ENCODE results near the gene TIRAP. TPM values are rescaled to one million over a fixed set of nuclear protein-coding genes. Genes with fewer than 3 reads are reported as not detected.

TIRAP gene
- total and polyA plus RNA-seq, 2 experiments from 2014 or later = 4.9 to 6.7 TPM

- Histone ChIP-seq H3K36me3 (no peaks in the 10 kb centered on the region), H3K4me1 (ENCODE audit: low read depth) (peaks cover 37% of the 10 kb centered on the region), H3K27ac (peak overlapping the region; percentile 53), H3K4me3 (no peak overlapping the region), H3K27me3 (no peaks in the 10 kb centered on the region), H3K9me3 (ENCODE audit: low read depth) (no peaks in the 10 kb centered on the region)
- no peak for DNase-seq (ENCODE audit: low read depth in 1 of 2, low spot score in 1 of 2)
- no peak for TF ChIP-seq CTCF (IDR thresholded peaks at IDR 0.05; ENCODE audit: low read depth, low read length)
Measured at GRCh38 chr11:126336138-126336541, 53.2 kb downstream of the TIRAP start.

GRCh38 chr11:126336671-126337101, 53.8 kb downstream of the TIRAP start:
- Histone ChIP-seq H3K27ac (peak overlapping the region; percentile 53), H3K4me3 (no peak overlapping the region), H3K36me3 (no peaks in the 10 kb centered on the region), H3K4me1 (ENCODE audit: low read depth) (peaks cover 37% of the 10 kb centered on the region), H3K9me3 (ENCODE audit: low read depth) (no peaks in the 10 kb centered on the region), H3K27me3 (no peaks in the 10 kb centered on the region)
- peak in 1 of 2 donors; percentile 64 for DNase-seq (ENCODE audit: low read depth in 1 of 2, low spot score in 1 of 2)
- TF ChIP-seq CTCF (IDR thresholded peaks at IDR 0.05; ENCODE audit: low read depth, low read length) = no peak

GRCh38 chr11:126337126-126337473, 54.2 kb downstream of the TIRAP start:
- Histone ChIP-seq H3K27ac (peak overlapping the region; percentile 53), H3K9me3 (ENCODE audit: low read depth) (no peaks in the 10 kb centered on the region), H3K27me3 (no peaks in the 10 kb centered on the region), H3K4me1 (ENCODE audit: low read depth) (peaks cover 37% of the 10 kb centered on the region), H3K4me3 (no peak overlapping the region), H3K36me3 (no peaks in the 10 kb centered on the region)
- no peak for TF ChIP-seq CTCF (IDR thresholded peaks at IDR 0.05; ENCODE audit: low read depth, low read length)
- DNase-seq (ENCODE audit: low read depth in 1 of 2, low spot score in 1 of 2) = no peak

GRCh38 chr11:126337474-126338241, 54.8 kb downstream of the TIRAP start:
- H3K36me3 ChIP-seq = no peaks in the 10 kb centered on the region
- peak in 1 of 2 donors; percentile 59 for DNase-seq (ENCODE audit: low read depth in 1 of 2, low spot score in 1 of 2)
- H3K27ac ChIP-seq = peak overlapping the region; percentile 53
- H3K4me3 ChIP-seq = no peak overlapping the region
- TF ChIP-seq CTCF (IDR thresholded peaks at IDR 0.05; ENCODE audit: low read depth, low read length) = no peak
- H3K4me1 ChIP-seq (ENCODE audit: low read depth) = peaks cover 37% of the 10 kb centered on the region
- no peaks in the 10 kb centered on the region for H3K27me3 ChIP-seq
- H3K9me3 ChIP-seq (ENCODE audit: low read depth) = no peaks in the 10 kb centered on the region

GRCh38 chr11:126338346-126339055, 55.6 kb downstream of the TIRAP start:
- DNase-seq (ENCODE audit: low read depth in 1 of 2, low spot score in 1 of 2) = no peak

More at GRCh38 chr11:126338346-126339055, 55.6 kb downstream of the TIRAP start:
- no peak for TF ChIP-seq CTCF (IDR thresholded peaks at IDR 0.05; ENCODE audit: low read depth, low read length)
- Histone ChIP-seq H3K9me3 (ENCODE audit: low read depth) (no peaks in the 10 kb centered on the region), H3K27ac (peak overlapping the region; percentile 53), H3K27me3 (no peaks in the 10 kb centered on the region), H3K4me3 (no peak overlapping the region), H3K36me3 (no peaks in the 10 kb centered on the region), H3K4me1 (ENCODE audit: low read depth) (peaks cover 37% of the 10 kb centered on the region)

All from cardiac muscle cell (in vitro differentiated cells and primary cell).